Neural progenitor cell (in vitro differentiated cells): ENCODE data around the gene IFITM2. TPM values are rescaled to one million over a fixed set of nuclear protein-coding genes. Genes with fewer than 3 reads are reported as not detected.

Experiments
- DNase-seq: peaks from one replicate; pipeline ENCODE4 v3.0.0-alpha.2; 2016; ENCODE audit warnings: low spot score
- H2AFZ ChIP-seq: fragments of 200-600 bp; sonication (generic); replicated peaks from 2 replicates; pipeline ENCODE4 v1.6.1; 2016; ENCODE audit warnings: antibody characterized with exemption
- H3F3A ChIP-seq: fragments of 200-600 bp; sonication (generic); 2 replicates; pipeline ENCODE4 v1.6.1; 2016; ENCODE audit warnings: antibody characterized with exemption, low read depth
- H3K27ac ChIP-seq: fragments of 200-600 bp; sonication (generic); 2 replicates; pipeline ENCODE4 v1.5.1; 2016; ENCODE audit warnings: mild to moderate bottlenecking
- H3K27me3 ChIP-seq: fragments of 200-600 bp; sonication (generic); 2 replicates; pipeline ENCODE4 v1.6.1; 2016; ENCODE audit warnings: mild to moderate bottlenecking, moderate library complexity
- H3K36me3 ChIP-seq: fragments of 200-600 bp; sonication (generic); 2 replicates; pipeline ENCODE4 v1.5.1; 2016
- H3K4me1 ChIP-seq: fragments of 200-600 bp; sonication (generic); 2 replicates; pipeline ENCODE4 v1.6.1; 2016; ENCODE audit warnings: mixed run types
- H3K4me2 ChIP-seq: fragments of 200-600 bp; sonication (generic); 2 replicates; pipeline ENCODE4 v1.6.1; 2016
- H3K4me3 ChIP-seq: fragments of 200-600 bp; sonication (generic); 2 replicates; pipeline ENCODE4 v1.5.1; 2016
- H3K79me2 ChIP-seq: fragments of 200-600 bp; sonication (generic); 2 replicates; pipeline ENCODE4 v1.6.1; 2016; ENCODE audit warnings: low read depth
- H3K9ac ChIP-seq: fragments of 200-600 bp; sonication (generic); 2 replicates; pipeline ENCODE4 v1.6.1; 2016
- H3K9me3 ChIP-seq: fragments of 200-600 bp; sonication (generic); 2 replicates; pipeline ENCODE4 v1.5.1; 2016; ENCODE audit warnings: low read depth
- H4K20me1 ChIP-seq: fragments of 200-600 bp; sonication (generic); 2 replicates; pipeline ENCODE4 v1.6.1; 2016; ENCODE audit warnings: low read depth
- H3K27ac Mint-ChIP-seq: 3 replicates; pipeline ENCODE4 v1.8.0; 2021; ENCODE audit warnings: mixed read lengths
- H3K27me3 Mint-ChIP-seq: 2 replicates; pipeline ENCODE4 v1.8.0; 2022; ENCODE audit warnings: low read depth, mild to moderate bottlenecking, inconsistent platforms, moderate library complexity, mixed read lengths; ENCODE audit not compliant: insufficient read depth
- H3K36me3 Mint-ChIP-seq: 3 replicates; pipeline ENCODE4 v1.8.0; 2021; ENCODE audit warnings: mixed read lengths
- H3K4me1 Mint-ChIP-seq: 3 replicates; pipeline ENCODE4 v1.8.0; 2021; ENCODE audit warnings: mixed read lengths
- H3K4me3 Mint-ChIP-seq: 3 replicates; pipeline ENCODE4 v1.8.0; 2021; ENCODE audit warnings: mild to moderate bottlenecking, moderate library complexity, mixed read lengths
- H3K9me3 Mint-ChIP-seq: 3 replicates; pipeline ENCODE4 v1.8.0; 2020; ENCODE audit warnings: mixed read lengths
- EZH2 ChIP-seq: fragments of 200-600 bp; sonication (generic); IDR thresholded peaks from 2 replicates; pipeline ENCODE4 v1.6.1; 2017; ENCODE audit warnings: antibody characterized with exemption, mild to moderate bottlenecking, moderate library complexity
- EZH2phosphoT487 ChIP-seq: fragments of 200-600 bp; sonication (generic); IDR thresholded peaks from 2 replicates; pipeline ENCODE4 v1.6.1; 2017; ENCODE audit warnings: antibody characterized with exemption
- small RNA-seq: library from RNA; depleted of rRNA; stranded (forward); fragments of <200 nt; gene quantifications from one replicate; pipeline ENCODE3, GENCODE V24; 2015
- total RNA-seq: library from RNA; depleted of rRNA; stranded (reverse); fragments of >200 nt; gene quantifications from 2 replicates; pipeline ENCODE4 v1.2.3, GENCODE V29; 2015; ENCODE audit warnings: low replicate concordance
- TF ChIP-seq, protein P1 (sequence below): fragments of 200-600 bp; sonication (generic); IDR thresholded peaks from 2 replicates; pipeline ENCODE4 v1.5.1; 2017; ENCODE audit warnings: antibody characterized with exemption, mild to moderate bottlenecking

Gene IFITM2
- total RNA-seq, 1 donor from 2014 or later: 10.5 TPM

DNA sequence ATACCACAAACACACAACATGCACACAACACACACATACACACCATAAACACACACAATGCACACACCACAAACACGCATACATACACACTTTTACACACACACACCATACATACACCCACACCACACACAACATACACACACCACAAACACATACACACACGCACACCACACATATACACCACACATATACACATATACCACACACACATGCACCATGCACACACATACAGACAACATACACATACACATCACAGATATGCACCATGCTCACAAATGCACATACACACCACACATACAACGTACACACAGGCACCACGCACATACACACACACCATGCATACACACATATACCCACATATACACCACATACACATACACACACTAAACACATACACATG is 50.0 kb downstream of the IFITM2 start:
- peaks cover 13% of the 10 kb centered on the region for H3K4me1 ChIP-seq
- H4K20me1 ChIP-seq: no peaks in the 10 kb centered on the region
- Mint-ChIP-seq H3K4me1 (peaks cover 24% of the 10 kb centered on the region), H3K27me3 (peaks cover 13% of the 10 kb centered on the region), H3K27ac (no peak overlapping the region), H3K36me3 (peaks cover under 1% of the 10 kb centered on the region), H3K4me3 (no peak overlapping the region), H3K9me3 (peaks cover 34% of the 10 kb centered on the region)
- peaks cover 36% of the 10 kb centered on the region for H3F3A ChIP-seq
- no peak overlapping the region for H2AFZ ChIP-seq
- H3K27me3 ChIP-seq: no peaks in the 10 kb centered on the region
- no peak overlapping the region for H3K27ac ChIP-seq
- peaks cover 6% of the 10 kb centered on the region for H3K9me3 ChIP-seq
- no peak overlapping the region for H3K4me3 ChIP-seq
- no peak for DNase-seq
- H3K36me3 ChIP-seq: no peaks in the 10 kb centered on the region
- H3K4me2 ChIP-seq: no peak overlapping the region
- no peak for TF ChIP-seq EZH2
- H3K79me2 ChIP-seq: no peaks in the 10 kb centered on the region
- no peak overlapping the region for H3K9ac ChIP-seq

DNA sequence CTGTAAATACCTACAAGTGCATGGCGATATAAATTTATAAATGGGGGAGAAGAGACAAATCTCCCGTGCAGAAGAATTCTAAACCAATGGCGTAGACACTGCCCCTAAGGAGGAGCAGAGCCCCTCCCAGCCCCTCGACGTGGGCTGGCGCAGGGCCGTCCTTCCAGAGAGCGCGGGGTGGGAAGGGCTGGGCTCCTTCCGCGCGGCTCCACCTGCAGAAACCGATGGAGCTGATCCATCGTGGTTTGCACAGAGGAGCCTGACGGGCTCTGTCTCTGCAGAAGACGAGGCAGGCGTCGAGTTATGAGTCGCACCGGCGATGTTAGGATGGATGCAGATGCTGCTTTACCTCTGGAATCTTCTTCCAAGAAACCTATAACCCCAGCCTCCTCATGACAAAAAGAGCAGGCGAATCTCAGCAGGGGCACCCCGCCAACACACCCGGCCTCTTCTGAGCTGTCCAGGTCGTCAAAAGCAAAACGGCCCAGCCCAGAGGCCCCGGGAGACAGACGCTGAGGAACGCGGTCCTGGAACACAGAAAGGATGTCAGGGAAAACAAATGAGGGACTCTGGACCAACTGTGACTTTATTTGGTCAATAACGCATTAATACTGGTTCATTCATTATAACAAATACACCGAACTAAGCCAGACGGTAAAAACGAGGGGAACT is 50.6 kb downstream of the IFITM2 start:
- H3K27ac Mint-ChIP-seq: no peak overlapping the region
- peaks cover 34% of the 10 kb centered on the region for H3K9me3 Mint-ChIP-seq
- H3K4me1 ChIP-seq: peaks cover 11% of the 10 kb centered on the region
- H3K4me3 ChIP-seq: no peak overlapping the region
- H4K20me1 ChIP-seq: no peaks in the 10 kb centered on the region
- TF ChIP-seq, protein P1, sequence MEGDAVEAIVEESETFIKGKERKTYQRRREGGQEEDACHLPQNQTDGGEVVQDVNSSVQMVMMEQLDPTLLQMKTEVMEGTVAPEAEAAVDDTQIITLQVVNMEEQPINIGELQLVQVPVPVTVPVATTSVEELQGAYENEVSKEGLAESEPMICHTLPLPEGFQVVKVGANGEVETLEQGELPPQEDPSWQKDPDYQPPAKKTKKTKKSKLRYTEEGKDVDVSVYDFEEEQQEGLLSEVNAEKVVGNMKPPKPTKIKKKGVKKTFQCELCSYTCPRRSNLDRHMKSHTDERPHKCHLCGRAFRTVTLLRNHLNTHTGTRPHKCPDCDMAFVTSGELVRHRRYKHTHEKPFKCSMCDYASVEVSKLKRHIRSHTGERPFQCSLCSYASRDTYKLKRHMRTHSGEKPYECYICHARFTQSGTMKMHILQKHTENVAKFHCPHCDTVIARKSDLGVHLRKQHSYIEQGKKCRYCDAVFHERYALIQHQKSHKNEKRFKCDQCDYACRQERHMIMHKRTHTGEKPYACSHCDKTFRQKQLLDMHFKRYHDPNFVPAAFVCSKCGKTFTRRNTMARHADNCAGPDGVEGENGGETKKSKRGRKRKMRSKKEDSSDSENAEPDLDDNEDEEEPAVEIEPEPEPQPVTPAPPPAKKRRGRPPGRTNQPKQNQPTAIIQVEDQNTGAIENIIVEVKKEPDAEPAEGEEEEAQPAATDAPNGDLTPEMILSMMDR: no peak
- TF ChIP-seq EZH2phosphoT487 (no peak), EZH2 (no peak)
- no peak overlapping the region for H3K9ac ChIP-seq
- peaks cover 12% of the 10 kb centered on the region for H3K27me3 Mint-ChIP-seq
- no peak overlapping the region for H3K4me3 Mint-ChIP-seq
- DNase-seq: no peak
- H3K36me3 ChIP-seq: no peaks in the 10 kb centered on the region
- no peak overlapping the region for H3K27ac ChIP-seq
- H3F3A ChIP-seq: peaks cover 29% of the 10 kb centered on the region
- H3K9me3 ChIP-seq: peaks cover 6% of the 10 kb centered on the region
- no peaks in the 10 kb centered on the region for H3K27me3 ChIP-seq
- peaks cover 17% of the 10 kb centered on the region for H3K4me1 Mint-ChIP-seq
- no peak overlapping the region for H3K4me2 ChIP-seq
- no peaks in the 10 kb centered on the region for H3K36me3 Mint-ChIP-seq
- no peaks in the 10 kb centered on the region for H3K79me2 ChIP-seq
- no peak overlapping the region for H2AFZ ChIP-seq

Small RNAs within 50 kb of the gene (small RNA-seq; reads per million reads assigned to genes)
- gene AC136475.6: not detected

Other genes with a start within 250 kb of the IFITM2 start
- gene SCGB1C1, start 114.7 kb upstream of the IFITM2 start, total RNA-seq: not detected in 2 replicates
- gene BET1L, start 100.4 kb upstream of the IFITM2 start, total RNA-seq: 13.1 and 16.8 TPM in 2 replicates
- gene RIC8A, start 100.1 kb upstream of the IFITM2 start, total RNA-seq: 45.0 and 67.2 TPM in 2 replicates
- gene SIRT3, start 71.5 kb upstream of the IFITM2 start, total RNA-seq: 22.4 and 22.6 TPM in 2 replicates
- 90.6 and 106 TPM in 2 replicates for gene PSMD13, start 70.8 kb upstream of the IFITM2 start, total RNA-seq
- not detected in 2 replicates for gene NLRP6, start 29.4 kb upstream of the IFITM2 start, total RNA-seq
- 20.5 and 44.4 TPM in 2 replicates for gene PGGHG, start 18.7 kb upstream of the IFITM2 start, total RNA-seq
- not detected in 2 replicates for gene IFITM5, start 8.3 kb upstream of the IFITM2 start, total RNA-seq
- 13.3 and 48.6 TPM in 2 replicates for gene IFITM1, start 6.2 kb downstream of the IFITM2 start, total RNA-seq
- gene IFITM3, start 13.0 kb downstream of the IFITM2 start, total RNA-seq: 19.8 and 61.7 TPM in 2 replicates
- gene B4GALNT4, start 61.7 kb downstream of the IFITM2 start, total RNA-seq: 16.4 and 110 TPM in 2 replicates
- 6.5 and 8.5 TPM in 2 replicates for gene PKP3, start 86.4 kb downstream of the IFITM2 start, total RNA-seq
- gene SIGIRR, start 107.2 kb downstream of the IFITM2 start, total RNA-seq: 5.4 and 8.4 TPM in 2 replicates
- gene ANO9, start 134.2 kb downstream of the IFITM2 start, total RNA-seq: 1.3 and 4.7 TPM in 2 replicates
- 24.7 and 44.2 TPM in 2 replicates for gene PTDSS2, start 142.5 kb downstream of the IFITM2 start, total RNA-seq
- gene RNH1, start 199.4 kb downstream of the IFITM2 start, total RNA-seq: 10.5 and 44.8 TPM in 2 replicates
- gene HRAS, start 227.8 kb downstream of the IFITM2 start, total RNA-seq: 21.2 and 32.3 TPM in 2 replicates
- 0.45 and 1.4 TPM in 2 replicates for gene LRRC56, start 229.7 kb downstream of the IFITM2 start, total RNA-seq